Measurements from ENCODE around the gene RALGAPA2.

Gene RALGAPA2

DNA sequence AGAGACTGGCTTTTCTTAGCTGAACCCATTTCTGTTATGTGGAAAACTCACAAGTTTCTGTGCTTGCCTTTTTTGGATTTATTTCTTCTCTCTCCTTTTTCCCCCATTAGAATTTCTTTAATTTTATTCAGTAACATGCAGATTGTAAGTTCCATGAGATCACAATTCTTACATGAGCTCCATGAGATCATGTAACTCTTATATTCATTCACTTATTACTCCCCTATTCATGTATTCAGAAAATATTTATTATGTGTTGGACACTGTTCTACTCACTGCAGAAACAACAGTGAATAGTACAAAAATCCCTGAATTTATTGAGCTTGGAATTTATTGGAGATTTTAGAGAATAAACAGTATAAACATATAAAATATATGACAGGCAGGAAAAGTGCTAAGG is 238.8 kb downstream of the RALGAPA2 start:
- DNase-seq (ENCODE audit: low read depth in 2 of 3, low spot score in 1 of 3) = no peak

- DNase-seq (ENCODE audit: low read depth in 2 of 3, low spot score in 1 of 3) = no peak
These were observed 239.7 kb downstream of the RALGAPA2 start for GRCh38 chr20:20472684-20473274.

- DNase-seq (ENCODE audit: low read depth in 2 of 3, low spot score in 1 of 3) = peak in 1 of 3 donors; percentile 10
These were observed 246.0 kb downstream of the RALGAPA2 start for GRCh38 chr20:20466341-20466879.

- DNase-seq (ENCODE audit: low read depth in 2 of 3, low spot score in 1 of 3) = no peak
These were observed 247.2 kb downstream of the RALGAPA2 start for GRCh38 chr20:20465252-20465651.

DNA sequence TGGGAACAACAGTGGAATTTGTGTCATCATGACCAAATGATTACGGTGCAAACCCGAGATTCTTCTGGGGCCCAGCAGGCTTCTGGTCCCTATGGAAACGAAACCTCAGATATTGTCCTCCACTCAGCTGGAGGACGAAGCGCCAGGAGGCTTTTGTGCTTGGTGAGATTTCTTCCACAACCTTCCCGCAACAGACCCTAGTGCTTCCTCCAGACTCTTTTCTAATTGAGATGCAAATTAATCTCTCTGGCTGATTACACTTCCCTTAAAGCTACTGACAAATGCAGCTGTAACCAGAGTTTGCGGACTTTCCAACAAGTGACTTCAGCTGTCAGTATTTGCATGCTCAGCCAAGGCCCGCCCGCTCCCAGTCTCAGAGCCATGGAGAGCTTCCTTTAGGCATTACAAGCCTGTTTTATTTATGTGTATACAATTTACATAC is 248.5 kb downstream of the RALGAPA2 start:
- no peak for DNase-seq (ENCODE audit: low read depth in 2 of 3, low spot score in 1 of 3)

DNA sequence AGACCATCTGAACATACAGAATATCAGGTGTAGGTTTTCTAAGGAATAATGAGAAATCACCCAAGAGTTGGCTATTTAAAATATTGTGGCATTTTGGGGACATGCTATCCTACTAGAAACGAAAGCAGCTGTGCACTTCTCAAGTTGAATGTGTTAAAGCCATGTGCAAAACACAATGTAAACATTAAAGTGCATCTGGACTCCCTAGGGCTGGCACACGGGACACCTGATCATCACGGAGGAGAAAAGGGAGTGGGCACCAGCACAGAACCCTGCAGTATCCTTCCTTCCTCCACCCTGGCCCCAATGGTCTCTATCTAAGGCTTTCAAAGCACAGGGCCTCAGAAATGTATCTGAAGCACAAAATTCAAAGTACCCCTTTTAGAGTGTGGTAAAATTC is 250.3 kb downstream of the RALGAPA2 start:
- no peak for DNase-seq (ENCODE audit: low read depth in 2 of 3, low spot score in 1 of 3)

DNA sequence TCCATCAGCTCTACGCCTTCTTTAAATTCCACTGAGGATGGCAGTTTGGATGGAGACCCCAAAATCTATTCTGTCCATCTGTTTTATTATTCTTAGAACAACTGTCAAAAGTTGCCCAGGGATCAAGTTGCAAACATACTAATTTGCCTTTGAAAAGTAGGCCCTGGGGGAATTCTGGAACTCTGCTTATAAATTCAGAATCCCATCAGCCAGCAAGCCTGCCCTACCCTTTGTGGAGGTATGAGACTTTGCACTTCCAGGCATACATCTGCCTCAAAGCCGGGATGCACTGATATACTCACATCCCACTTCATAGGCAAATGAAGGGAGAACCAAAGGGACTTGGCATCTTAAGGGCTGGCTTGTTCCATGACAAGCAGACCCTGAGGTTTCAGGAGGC is 250.9 kb downstream of the RALGAPA2 start:
- no peak for DNase-seq (ENCODE audit: low read depth in 2 of 3, low spot score in 1 of 3)

GRCh38 chr20:20459726-20460125 is 252.7 kb downstream of the RALGAPA2 start:
- DNase-seq (ENCODE audit: low read depth in 2 of 3, low spot score in 1 of 3) = no peak

- DNase-seq (ENCODE audit: low read depth in 2 of 3, low spot score in 1 of 3) = no peak
These were observed 254.9 kb downstream of the RALGAPA2 start for GRCh38 chr20:20457392-20458126.

GRCh38 chr20:20456741-20457140 is 255.7 kb downstream of the RALGAPA2 start:
- DNase-seq (ENCODE audit: low read depth in 2 of 3, low spot score in 1 of 3) = no peak

- no peak for DNase-seq (ENCODE audit: low read depth in 2 of 3, low spot score in 1 of 3)
These were observed 256.5 kb downstream of the RALGAPA2 start for GRCh38 chr20:20455926-20456325.

DNA sequence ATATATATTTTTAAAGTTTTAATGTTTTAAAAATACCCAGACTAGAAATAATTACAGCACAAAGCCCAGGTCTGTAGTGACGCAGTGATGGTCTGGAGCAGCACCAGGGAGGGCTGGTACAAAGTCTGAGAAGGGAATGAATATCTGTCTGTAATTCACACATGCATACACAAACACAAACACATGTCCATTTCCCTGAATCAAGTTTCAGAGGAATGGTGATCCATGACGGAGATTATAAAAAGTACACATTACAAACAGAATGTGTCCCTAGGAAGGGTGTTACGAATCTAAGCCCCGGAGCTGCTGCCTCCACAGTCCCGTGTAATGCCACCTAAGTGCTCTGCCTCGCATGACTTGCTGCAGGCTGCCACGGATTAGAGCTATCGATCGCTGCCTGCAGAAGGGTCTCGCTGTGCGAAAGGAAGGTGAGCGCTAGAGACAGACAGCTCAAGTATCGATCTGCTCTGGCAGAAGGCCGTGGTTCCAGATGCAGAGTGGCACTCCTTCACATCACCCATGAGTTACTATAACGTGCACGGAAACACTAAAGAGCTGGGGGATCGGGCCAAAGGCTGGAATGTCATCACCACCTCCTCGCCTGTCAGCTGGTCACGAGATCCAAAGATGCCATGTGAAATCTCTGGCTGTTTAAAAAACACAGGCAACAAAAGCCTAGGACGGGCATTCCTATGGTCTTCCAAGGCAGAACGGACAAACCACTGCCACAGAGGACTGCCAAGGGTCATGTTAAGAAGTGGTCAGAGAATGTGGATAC is 257.4 kb downstream of the RALGAPA2 start:
- no peak for DNase-seq (ENCODE audit: low read depth in 2 of 3, low spot score in 1 of 3)

- no peak for DNase-seq (ENCODE audit: low read depth in 2 of 3, low spot score in 1 of 3)
These were observed 258.1 kb downstream of the RALGAPA2 start for GRCh38 chr20:20454367-20454766.

- peak; percentile 52 to 68 (median 64) for DNase-seq (ENCODE audit: low read depth in 2 of 3, low spot score in 1 of 3)
These were observed 260.2 kb downstream of the RALGAPA2 start for GRCh38 chr20:20452254-20452676.

GRCh38 chr20:20450521-20450920 is 261.9 kb downstream of the RALGAPA2 start:
- no peak for DNase-seq (ENCODE audit: low read depth in 2 of 3, low spot score in 1 of 3)

DNA sequence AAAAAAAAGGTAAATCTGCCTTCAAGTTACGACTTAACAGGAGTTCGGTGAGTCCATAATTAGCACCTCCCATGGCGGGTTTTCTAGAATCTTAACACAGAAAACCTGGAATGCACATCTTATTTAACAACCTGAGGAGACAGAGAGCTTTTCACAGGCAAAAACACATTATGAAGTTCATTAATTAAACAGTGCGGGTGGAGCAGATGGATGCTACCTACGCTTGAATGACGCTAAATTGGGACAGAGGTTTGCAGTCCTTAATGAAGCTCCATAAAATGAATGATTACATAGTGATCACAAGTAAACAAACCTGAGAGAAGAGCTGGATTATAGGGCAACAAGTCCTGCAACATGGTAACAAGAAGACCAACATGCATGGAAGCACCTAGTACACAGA is 263.6 kb downstream of the RALGAPA2 start:
- DNase-seq (ENCODE audit: low read depth in 2 of 3, low spot score in 1 of 3) = no peak

DNA sequence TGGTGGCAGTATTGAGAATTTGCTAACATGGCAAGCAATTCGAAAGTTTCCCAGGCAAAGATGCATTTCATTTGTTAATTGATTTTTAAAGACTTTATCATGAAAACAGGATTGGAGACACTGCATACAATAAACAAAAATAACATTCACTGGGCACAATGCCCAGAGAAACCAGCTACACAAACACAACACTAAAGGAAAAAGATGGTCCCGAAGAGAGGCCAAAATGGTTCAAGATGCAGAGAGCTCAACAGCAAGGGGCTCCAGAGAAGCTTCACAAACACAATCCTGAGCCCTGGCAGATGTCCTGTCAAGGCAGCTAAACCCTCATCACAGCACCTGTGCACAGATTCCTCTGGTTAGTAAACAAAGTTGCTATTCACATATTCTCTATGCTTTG is 265.2 kb downstream of the RALGAPA2 start:
- DNase-seq (ENCODE audit: low read depth in 2 of 3, low spot score in 1 of 3) = no peak

DNA sequence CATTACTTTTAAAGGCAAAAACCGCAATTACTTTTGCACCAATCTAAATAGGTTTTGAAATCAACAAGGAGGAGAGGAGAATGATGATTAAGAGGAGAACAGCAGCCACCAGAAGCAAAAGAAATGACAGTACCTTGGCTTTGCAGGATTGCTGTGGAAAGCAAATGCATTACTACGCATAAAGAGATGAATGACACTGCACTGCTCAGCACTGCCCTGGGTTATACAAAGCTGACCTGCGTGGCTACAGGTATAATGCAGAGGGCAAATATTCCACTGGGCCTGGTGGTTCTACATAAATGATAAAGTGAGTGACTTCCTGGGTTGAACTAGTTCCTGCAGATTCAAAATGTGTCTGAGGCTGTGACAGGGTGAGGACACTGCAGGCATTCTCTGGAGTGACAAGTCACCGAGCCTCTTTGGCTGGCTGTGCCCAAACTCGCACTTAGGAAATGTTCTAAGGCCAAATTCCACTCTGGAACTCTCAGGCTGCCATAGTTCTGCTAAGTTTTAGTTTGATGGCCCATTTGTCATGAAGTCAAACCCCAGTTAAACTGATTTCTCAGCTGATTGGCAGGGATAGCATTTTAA is 265.9 kb downstream of the RALGAPA2 start:
- no peak for DNase-seq (ENCODE audit: low read depth in 2 of 3, low spot score in 1 of 3)

- DNase-seq (ENCODE audit: low read depth in 2 of 3, low spot score in 1 of 3) = no peak
These were observed 266.4 kb downstream of the RALGAPA2 start for GRCh38 chr20:20446001-20446400.

DNA sequence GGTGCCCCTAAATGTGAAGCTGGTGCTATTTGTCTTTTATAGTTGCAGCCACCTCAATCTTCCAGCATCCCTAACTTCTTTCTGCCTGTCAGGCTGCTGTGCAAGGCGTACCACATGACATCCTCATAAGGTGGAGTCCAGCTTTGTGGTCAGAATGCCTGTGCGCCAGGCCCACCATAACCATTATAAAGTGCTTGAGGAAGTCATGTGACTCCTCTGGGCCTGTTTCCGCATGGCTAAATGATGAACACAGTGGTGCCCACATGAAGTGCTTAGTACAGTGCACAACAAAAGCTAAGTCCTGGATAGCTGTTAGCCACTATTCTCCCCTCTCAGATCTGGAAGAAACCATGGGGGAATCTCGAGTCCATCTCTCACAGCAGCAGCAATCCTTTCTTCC is 268.9 kb downstream of the RALGAPA2 start:
- no peak for DNase-seq (ENCODE audit: low read depth in 2 of 3, low spot score in 1 of 3)

- DNase-seq (ENCODE audit: low read depth in 2 of 3, low spot score in 1 of 3) = no peak
These were observed 270.0 kb downstream of the RALGAPA2 start for GRCh38 chr20:20442466-20442865.

Data from stimulated activated CD4-positive, alpha-beta T cell treated with anti-CD3 and anti-CD28 coated beads, Interleukin-12 subunit alpha, Interleukin-12 subunit beta, amount 100 ng/mL, for 48 hours (primary cell).